Activated naive CD8-positive, alpha-beta T cell treated with anti-CD3 and anti-CD28 coated beads, Interleukin-2, amount 50 U/mL, for 16 hours (primary cell): Measurements from ENCODE around the gene SYNRG.

Experiments
- DNase-seq: peaks from one replicate; pipeline ENCODE4 v3.0.0-alpha.2; 2020; ENCODE audit warnings: low read depth, low spot score

SYNRG gene

DNA sequence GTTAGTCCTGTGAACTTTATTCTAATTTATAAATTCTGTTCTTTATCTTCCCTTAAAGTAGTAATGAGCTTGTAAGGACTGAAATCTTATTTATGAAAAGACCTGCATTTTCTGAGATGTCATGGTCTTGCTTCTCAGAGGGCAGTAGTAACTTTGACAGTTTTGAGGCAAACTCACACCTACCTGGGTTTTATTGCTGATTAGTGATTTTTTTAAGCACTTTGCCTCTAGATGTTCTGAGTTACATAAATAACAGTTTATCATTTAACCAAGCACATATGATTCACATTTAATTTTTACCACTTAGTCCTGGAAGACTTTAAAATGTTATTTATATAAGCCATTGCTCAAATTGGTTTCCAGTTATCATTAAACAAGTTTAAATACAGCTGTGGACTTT is 108.8 kb downstream of the SYNRG start:
- no peak for DNase-seq

DNA sequence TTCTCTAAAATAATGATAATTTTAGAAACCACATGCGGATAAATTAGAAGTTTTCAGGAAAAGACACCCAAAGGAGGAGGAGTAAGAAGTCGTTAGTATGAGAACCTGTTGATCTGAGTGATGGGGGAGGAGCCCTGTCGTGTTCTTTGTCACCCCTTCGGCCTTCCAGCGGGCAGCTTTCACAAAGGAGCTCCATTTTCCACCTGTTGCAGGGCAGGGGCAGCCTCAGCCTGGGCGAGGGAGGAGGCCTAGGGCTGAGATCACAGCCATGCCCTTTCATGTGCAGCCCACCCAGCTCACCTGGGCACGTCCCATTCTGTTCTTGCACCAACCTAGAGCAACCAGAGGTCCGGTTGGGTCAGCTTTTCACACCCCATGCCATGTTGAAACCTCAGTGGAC is 114.2 kb downstream of the SYNRG start:
- no peak for DNase-seq

DNA sequence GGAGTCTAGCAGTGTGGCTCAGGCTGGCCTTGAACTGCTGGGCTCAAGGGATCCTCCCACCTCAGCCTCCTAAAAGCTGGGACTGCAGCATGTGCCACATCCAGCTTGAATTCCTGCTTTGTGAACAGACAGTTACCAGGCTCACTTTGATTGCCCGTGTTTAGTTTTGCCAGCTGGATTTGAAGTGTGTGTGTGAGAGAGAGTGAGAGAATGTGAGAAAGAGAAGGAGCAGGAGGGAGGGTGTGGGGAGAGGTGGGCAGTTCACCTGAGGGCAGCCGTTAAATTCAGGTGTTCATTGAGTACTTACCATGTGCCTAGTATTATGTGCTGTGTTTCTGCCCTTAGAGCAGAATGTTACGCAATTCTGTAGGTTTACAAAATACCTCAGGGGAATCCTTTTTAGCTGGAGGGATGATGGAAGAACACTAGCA is 114.8 kb downstream of the SYNRG start:
- no peak for DNase-seq

DNA sequence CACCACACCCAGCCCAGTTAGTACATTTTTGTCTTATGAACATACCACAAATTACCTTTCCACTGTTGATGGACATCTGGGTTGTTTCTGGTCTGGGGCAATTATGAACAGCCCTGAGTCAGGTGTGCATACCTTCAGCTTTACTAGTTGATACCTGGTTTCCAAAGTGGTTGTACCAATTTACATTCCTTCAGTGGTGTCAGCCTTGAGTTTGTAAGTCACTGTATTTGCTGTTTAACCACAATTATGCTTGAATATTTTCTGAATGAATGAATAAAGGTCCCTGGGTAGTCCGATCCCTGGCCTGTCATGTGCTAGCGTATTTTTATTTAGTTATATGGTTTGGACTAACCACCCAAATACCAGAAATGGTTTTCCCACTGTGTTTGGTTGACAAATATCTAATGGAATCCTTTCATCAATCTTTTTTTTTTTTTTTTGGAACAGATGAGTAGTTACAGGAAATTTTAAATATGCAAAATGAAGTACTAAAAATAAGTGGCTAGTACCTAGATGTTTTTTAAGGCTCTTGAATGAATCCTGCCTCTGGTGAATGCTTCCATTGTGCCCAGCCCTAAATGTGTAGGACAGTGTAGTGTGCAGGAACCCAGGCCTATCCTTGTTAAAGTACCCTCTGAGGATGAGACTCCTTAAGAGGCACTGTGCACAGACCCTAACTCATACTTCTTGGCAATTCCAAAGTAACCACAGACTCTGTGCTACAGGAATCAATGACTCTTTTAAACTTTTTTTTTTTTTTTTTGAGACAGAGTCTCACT is 115.8 kb downstream of the SYNRG start:
- no peak for DNase-seq

DNA sequence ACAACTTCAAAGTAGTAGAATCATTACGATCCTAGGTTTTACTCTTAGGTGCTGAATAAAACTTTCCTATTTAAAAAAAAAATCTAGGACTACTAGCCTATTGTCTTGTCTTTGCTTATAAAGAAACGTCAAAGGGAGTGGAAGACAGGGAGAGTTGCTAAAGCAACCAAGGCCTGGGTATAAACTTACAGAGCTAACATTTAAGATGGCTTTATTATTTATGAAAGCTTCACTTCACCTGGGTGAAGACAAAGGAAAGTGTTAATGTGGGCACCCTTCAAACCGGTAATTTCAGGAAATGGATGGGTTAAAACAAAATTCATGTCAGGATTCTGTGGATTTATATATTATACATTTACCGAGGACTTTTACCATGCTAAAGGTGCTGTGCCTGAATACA is 117.1 kb downstream of the SYNRG start:
- DNase-seq = no peak

DNA sequence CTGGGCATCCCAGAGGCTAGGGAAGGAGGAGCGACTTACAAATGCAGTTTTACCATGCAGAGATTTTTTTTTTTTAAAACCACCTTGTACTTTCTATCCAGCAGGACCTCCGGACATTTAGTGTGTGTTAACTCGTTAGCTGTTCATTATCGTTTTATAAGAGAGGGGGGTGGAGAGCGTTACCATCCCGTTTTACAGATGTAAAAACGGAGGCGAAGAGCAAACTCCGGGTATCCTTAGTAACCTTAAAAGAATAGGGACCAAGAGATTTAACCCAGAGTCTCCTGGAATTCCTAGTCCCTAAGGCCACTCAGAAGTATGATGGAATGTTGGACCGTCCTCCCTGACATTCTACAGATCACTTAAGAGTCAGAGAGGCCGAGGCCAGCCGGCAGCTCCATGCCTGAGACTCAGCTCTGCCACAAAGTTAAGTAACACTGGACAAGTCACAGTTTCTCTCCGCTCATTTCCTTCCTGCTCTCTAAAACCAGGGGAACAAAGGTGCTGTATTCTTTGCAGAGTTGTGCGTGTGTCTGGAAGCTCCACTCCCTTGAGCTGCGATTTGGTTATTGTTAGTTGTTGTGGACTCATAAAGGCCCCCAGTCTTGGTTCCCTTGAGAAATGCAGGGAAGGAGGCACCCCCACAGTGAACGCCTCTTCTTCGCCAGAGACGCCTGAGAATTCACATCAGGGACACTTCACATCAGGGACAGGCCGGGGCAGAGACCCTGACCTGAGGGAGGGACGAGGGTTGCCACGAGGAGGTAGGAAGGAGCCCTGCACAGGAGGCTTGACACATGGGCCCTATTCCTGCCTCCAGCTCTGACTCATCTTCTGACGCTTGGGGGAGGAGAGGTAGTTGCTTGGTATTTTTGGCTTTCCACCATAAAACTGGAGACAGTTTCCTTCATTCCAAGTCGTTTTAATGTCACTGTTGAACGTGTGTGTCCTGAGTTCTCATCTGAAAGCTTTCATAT is 118.3 kb downstream of the SYNRG start:
- no peak for DNase-seq

DNA sequence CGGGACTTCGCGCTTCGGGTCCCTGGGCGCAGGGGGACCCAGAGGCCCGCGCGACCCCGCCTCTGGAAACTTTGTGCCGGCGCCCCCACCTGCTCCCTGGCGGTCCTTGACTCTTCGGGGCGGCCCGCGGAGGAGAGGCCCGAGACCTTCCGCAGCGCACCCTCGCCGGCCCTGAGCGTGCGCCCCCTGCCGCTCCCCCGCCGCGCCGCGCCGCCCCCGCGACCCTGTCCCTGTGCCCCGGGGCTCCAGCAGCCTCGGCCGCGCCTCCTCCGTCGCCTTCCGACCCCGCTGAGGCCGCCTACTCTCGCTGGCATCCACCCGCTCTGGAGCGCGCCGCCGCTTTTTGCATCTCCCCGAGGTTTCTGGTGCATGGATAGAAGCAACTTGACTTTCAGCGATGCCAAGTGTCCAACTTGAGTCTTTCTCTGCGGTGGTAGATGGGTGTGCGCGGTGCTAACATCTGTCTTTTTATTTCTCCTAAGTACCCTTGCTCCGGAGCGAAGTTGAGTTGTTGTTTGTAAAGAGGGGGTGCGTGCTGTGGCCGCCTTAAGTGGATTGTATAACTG is 119.1 kb downstream of the SYNRG start:
- peak; percentile 62 for DNase-seq

DNA sequence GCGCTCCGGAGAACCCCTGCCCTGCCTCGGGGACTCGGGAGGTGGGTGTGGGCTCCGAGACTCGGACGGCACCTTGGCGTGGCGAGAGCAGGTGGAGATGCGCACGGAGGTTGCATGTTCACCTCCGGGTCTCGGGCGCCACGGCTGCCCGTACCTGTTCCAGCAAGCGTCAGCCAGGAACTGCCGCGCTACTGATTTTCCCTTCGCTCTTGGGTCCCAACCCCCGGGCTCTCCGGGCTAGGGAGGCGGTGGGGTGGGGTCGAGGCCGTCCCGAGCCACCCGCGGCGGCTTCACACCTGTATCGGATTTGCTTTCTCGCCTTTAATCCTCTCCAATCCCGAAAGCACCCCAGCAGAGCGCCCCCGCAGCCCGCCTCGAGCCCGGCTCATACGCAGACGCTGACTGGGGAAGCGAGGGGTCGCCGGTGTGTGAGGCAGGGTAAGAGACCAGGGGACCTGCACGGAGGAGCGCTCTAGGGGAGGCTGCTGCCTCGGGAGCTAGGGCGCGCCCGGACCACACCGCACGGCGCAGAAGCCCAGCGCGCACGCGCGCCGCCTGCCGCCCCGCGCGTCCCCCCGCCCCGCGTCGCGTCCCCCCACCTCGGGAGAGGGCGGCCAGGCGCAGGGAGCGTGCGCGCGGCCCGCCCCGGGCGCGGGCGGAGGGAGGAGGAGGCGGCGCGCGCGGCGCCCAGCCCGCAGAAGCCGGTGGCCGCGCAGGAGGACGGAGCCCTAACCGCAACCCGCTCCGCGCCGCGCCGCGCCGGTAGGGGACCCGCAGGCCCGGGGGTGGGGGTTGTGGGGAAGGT is 119.8 kb downstream of the SYNRG start, which contains the start of gene DUSP14:
DUSP14 (plus strand) TSS at position 695 of the 805 bp plus-strand sequence. CDS start 22,382 bp downstream, outside the sequence.
- peak; percentile 69 for DNase-seq

DNA sequence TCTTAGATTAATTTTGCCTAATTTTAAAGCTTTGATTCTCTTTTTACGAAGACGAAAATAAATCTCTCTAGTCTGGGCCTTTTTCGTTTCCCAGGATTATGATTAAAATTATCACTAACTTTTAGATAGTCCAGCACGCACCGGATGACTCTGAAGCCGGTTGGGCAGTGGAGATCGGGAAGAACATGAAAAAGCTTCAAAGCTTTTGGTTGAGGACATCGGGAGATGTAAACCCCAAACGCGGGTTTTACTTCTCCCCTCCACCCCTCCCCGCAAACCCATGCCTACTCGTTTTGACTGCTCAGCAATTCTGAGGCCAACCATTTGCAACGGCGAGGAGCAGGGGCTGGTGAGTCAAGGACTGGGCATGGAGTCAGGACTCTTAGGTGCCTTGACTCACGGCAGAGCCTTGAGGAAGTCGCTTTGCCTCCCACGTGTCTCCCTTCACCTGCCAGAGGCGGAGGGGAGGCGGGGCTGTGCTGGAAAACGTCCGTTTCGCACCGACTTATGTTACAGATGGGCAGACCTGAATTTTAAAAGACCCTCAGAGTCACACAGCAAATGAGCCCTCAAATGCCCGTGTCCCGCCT is 120.5 kb downstream of the SYNRG start:
- peak; percentile 26 for DNase-seq

DNA sequence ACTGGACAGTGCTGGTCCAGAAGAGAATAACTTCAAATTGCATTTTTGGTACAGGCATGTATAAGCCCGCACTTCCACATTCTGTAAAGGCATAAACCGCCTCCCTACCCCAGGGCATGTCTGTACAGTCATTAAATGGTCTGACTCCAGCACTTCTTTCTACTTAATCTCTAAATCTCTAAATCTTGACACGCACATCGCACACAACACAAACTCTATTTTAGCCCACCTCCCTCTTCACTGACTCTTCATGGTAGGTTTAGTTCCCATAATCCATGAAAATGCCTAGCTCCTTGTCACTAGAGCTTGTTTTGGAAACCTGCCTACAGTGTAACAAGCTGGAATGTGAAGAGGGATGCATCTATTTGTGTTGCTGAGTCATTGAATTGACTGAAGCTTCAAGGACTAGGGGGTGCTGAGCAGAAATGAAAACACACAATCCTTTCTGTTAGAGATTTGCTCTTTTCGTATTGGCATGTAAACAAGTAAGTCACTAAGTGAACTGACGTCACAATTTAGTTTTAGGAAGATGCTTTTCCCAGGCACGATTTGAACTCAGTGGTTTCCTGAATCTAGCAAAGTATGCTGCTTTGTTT is 121.1 kb downstream of the SYNRG start:
- DNase-seq = no peak

DNA sequence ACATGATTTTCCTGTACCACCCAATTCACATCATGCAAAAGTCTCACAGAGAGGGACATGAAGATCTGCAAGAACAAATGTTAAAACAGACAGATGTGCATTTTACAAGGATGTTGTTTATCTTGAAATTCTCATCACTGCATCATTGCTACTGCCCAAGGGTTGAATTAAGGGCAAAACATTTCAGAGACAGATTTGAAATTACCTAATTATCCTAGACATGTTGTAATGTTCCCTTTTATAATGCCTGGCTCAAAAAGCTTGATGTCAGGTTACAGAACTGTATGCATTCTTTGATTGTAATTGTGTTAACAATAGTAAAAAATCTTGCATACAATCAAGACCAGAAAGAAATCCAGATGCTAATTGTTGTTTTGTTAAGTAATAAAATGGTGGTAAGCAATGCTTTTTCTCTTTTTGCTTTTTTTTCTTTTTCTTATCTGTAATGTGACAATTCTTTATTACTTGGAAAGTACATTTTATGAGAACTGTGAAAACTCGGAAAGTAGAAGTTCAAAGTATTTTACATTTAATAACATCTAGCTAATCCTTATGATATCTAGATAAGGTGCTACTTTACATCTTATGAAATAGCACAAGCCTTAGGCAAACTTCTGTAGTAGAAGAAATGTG is 123.2 kb downstream of the SYNRG start:
- no peak for DNase-seq

DNA sequence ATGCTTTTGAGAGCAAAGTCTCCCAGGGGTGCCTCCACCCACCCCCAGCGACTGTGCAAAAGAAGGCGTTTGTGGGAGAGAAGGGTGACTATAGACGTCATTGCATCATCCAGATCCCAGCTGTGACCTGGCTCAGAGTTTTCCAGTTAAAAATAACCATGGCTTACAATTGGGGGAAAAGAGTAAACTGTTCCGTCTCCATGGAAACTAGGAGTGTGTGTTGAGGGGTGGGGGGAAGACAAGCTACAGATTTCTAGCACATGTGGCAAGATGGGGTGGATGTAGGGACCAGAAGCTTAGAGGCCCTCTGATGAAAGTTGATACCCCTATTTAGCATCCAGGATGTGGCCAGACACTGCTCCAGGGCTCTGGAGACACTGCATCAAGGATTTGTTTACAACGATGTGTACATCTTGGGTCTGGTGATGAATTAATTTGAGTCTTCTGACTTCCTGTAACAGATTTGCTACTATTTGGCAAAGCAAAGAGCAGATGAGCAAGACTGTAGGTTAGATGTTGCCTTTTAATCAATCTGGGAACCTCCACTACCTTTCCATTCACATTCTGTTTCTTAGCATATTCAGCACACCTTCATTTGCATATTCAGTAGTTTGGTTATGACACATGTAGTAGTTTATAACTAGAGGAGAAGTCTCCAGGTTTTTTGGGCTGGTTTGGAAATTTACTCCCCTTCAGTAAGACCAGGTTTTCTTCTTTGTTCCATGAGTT is 125.7 kb downstream of the SYNRG start:
- no peak for DNase-seq

DNA sequence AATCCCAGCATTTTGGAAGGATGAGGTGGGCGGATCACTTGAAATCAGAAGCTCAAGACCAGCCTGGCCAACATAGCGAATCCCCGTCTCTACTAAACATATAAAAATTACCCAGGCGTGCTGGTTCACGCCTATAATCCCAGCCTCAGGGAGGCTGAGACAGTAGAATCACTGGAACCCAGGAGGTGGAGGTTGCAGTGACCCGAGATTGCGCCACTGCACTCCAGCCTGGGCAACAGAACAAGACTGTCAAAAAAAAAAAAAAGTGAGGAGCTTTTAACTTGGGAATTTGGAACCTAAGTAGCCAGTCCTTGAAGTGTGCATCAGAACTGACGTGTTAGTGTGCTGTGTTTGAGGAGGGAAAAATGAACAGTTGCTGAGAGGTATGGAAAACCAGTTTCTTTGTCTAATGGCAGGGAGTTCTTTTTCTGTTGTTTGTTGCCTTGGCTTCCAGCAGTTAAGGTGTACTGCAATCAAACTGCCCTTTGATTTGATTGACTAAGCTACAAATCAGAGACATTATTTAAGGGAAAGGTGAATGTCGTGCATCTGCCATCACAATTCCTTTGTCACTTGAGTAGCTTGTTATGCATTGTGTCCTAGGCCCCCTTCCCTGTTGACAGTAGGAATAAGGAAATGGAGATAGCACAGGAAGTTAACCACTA is 128.1 kb downstream of the SYNRG start:
- DNase-seq = no peak

DNA sequence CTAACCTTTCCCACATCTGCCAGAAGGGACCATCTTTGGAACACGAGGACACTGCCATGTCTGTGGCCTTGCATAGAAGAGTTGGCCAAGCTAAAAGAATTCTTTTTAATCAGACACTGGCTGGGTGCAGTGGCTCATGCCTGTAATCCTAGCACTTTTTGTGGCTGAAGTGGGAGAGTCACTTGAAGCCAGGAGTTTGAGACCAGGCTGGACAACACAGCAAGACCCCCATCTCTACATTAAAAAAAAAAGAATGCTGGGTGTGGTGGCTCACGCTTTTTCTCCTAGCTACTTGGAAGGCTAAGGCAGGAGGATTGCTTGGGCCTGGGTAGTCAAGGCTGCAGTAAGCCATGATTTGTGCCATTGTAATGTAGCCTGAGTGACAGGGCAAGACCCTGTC is 128.8 kb downstream of the SYNRG start:
- no peak for DNase-seq

DNA sequence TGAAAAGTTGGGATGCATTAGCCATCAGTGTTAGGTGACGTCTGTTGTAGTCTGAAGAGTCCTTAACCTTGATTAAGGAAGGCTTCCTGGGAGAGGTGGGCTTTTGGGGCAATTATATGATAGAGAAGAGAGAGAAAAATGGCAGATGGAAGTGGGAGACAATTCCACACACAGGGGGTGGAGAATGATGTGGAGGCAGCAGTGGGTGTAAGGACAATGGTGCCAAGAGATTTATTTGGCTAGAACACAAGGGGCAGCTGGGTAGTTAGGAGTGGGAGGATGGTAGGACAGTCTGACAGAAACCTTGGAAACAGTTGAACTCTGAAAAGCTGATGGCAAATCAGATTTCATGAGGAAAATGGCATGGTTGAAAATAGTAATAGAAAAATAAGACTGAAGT is 130.2 kb downstream of the SYNRG start:
- no peak for DNase-seq

DNA sequence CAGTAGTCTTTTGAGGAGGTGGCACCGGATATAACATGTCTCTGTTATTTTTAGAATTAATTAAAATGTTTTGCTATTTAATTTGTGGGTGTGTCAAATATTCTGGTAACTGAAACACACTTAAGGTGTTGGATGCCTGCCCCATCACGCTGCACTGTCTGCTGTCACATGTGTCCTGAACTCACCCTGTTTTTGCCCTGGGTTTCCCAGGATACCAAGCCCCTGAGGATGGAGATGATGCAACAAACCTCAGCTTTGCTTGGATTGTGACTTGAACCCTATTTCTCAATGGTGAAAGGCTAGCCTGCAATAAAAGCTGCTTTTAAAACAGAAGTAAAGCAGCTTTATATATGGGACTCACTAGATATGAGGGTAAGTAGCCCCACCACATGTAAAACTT is 131.0 kb downstream of the SYNRG start:
- DNase-seq = no peak

DNA sequence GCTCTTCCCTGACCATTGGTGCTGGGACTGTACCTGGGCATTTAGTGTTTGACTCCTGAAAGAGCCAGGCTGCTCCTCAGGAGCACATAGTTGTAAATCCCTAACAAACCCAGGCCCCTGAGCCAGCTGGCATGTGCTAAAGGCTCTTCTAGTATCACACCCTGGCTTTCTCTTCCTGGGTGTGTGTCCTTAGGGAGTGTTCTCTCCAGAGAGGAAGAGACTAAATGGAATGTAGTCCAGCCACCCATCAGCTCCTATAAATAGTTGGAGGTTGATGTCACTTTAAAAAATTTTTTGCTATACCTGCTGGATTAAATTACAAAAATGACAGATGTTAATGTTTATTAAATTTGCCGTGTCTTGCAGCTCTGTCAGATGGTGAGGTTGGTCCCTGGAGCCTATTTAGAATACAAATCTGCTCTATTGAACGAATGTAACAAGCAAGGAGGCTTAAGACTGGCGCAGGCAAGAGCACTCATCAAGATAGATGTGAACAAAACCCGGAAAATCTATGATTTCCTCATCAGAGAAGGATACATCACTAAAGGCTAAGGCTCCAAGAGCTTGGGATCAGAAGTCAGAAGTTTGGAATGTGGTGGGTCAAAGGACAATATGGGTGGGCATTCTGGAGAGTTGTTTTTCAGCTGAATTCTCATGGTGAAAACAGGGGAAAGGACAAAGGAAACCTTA is 132.6 kb downstream of the SYNRG start:
- no peak for DNase-seq

DNA sequence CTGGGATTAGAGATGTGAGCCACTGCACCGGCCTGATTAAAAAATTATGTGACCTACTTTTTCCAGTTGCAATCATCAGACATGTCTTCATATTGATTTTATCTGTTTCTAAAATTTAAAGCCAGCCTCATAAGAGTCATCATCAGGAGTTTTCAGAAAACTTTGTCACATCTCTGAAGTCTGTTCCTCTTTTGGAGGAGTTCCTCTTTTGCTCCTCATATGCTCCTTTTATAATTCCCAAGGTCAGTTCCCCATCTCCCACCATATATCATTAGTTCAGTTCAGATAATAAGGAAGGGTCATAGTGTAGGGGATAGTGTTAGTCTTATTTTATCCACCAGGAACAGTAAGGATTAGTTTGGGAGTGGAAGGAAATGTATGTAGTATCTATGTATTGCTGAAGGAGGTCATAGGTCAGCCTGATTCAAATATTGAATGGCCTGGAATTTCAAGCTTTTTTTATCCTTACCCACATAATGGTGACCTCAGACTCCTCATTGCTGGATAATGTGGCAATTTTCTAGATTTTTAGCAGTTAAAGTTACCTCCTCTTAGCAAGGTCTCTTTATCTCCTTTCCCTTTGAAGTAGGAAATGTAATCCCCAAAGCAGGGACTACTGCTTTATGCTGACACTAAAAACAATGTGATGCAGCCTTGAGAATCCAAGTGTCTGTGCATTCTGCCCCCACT is 133.3 kb downstream of the SYNRG start:
- no peak for DNase-seq
